ENCODE data around the gene RAD51B.

DNA sequence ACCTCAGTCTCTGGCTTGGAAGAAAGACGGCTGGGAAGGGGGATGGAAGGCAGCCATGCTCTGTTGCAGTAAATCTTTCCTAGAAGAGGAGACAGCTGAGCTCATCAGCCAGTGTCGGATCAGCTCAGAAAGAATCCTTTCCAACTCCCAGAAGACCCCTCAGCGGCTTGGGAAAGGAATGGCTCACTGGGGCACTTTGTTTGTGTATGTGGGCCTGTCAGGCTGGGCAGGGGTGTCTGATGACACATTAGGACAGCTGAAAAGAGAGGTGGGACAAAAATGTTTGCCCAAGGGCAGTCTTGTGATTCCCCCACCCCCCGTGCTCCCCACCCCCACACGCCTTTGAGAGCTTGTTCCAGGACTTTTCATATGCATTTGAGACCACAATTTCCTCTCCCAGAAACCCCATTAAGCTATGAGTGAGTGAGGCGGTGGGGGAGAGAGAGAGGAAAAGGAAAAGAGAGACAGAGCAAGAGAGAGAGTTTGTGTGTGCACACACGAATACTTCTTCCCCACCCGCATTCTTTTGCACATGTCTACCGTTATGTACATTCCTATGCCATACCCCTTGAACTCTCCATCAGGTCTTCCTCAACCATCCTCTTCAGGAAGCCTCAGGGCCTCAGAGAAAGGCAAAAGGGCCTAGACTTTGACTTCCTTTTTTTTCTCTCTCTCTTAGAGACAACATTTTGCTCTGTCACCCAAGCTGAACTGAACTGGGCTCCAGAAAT, 774.4 kb downstream of the RAD51B start:
- TF ChIP-seq POLR2AphosphoS5 (IDR thresholded peaks at IDR 0.05): no peak
- TF ChIP-seq, protein P1, sequence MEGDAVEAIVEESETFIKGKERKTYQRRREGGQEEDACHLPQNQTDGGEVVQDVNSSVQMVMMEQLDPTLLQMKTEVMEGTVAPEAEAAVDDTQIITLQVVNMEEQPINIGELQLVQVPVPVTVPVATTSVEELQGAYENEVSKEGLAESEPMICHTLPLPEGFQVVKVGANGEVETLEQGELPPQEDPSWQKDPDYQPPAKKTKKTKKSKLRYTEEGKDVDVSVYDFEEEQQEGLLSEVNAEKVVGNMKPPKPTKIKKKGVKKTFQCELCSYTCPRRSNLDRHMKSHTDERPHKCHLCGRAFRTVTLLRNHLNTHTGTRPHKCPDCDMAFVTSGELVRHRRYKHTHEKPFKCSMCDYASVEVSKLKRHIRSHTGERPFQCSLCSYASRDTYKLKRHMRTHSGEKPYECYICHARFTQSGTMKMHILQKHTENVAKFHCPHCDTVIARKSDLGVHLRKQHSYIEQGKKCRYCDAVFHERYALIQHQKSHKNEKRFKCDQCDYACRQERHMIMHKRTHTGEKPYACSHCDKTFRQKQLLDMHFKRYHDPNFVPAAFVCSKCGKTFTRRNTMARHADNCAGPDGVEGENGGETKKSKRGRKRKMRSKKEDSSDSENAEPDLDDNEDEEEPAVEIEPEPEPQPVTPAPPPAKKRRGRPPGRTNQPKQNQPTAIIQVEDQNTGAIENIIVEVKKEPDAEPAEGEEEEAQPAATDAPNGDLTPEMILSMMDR (IDR thresholded peaks at IDR 0.05): no peak
